Epithelial cell of esophagus (primary cell): ENCODE data around the gene PIGA.
"Not testable (repeated sequence)": the region's sequence is repeated elsewhere in the genome, so short reads cannot be mapped to it uniquely, and the experiment has no call there.

Source experiments
- DNase-seq: peaks from one replicate; pipeline ENCODE4 v3.0.0; 2010; ENCODE audit warnings: low read depth
- H3K4me3 ChIP-seq: 2 replicates; pipeline ENCODE4 v1.5.1; 2011; ENCODE audit warnings: mild to moderate bottlenecking, low read length, control low read depth
- CTCF ChIP-seq: IDR thresholded peaks from 2 replicates; pipeline ENCODE4 v1.5.1; 2011; ENCODE audit warnings: low read depth, mild to moderate bottlenecking, low read length, control low read depth, inconsistent platforms; ENCODE audit not compliant: insufficient read depth; ENCODE audit errors: missing control alignments

Gene PIGA

GRCh38 chrX:15310117-15310516 is 25.2 kb downstream of the PIGA start:
- H3K4me3 ChIP-seq = no peak overlapping the region
- no peak for TF ChIP-seq CTCF
- peak; percentile 15 for DNase-seq

- DNase-seq, H3K4me3 ChIP-seq: not testable (repeated sequence)
Measured at GRCh38 chrX:15305899-15306298, 29.4 kb downstream of the PIGA start.

- DNase-seq = peak; percentile 54
- TF ChIP-seq CTCF = no peak
- no peak overlapping the region for H3K4me3 ChIP-seq
Measured at GRCh38 chrX:15301924-15302323, 33.4 kb downstream of the PIGA start.

- TF ChIP-seq CTCF = peak; percentile 39
- peak; percentile 8 for DNase-seq
- no peak overlapping the region for H3K4me3 ChIP-seq
Measured at GRCh38 chrX:15299941-15300851, 35.1 kb downstream of the PIGA start.

- no peak overlapping the region for H3K4me3 ChIP-seq
- TF ChIP-seq CTCF = no peak
- no peak for DNase-seq
Measured at GRCh38 chrX:15298780-15299179, 36.5 kb downstream of the PIGA start.

GRCh38 chrX:15298201-15298600 is 37.1 kb downstream of the PIGA start:
- no peak for DNase-seq
- no peak overlapping the region for H3K4me3 ChIP-seq
- TF ChIP-seq CTCF = no peak

- TF ChIP-seq CTCF = no peak
- H3K4me3 ChIP-seq = no peak overlapping the region
- peak; percentile 11 for DNase-seq
Measured at GRCh38 chrX:15293451-15293850, 41.9 kb downstream of the PIGA start.
